Breast epithelium (tissue), 4 donors: ENCODE measurements around the gene KRTAP25-1. TPM values are rescaled to one million over a fixed set of nuclear protein-coding genes. Genes with fewer than 3 reads are reported as not detected.

Experiments used
- DNase-seq, 2 donors: peaks; one replicate each; pipeline ENCODE4 v3.0.0-alpha.2; 2019; ENCODE audit warnings: low spot score in 2 of 2
- H3K27ac ChIP-seq, 2 donors: fragments of 200-600 bp; sonication (generic) in 1 of 2; one replicate each; pipeline ENCODE4 v1.5.1; 2016 to 2019; ENCODE audit warnings: mild to moderate bottlenecking in 1 of 2
- H3K27me3 ChIP-seq, 2 donors: fragments of 200-600 bp; sonication (generic) in 1 of 2; one replicate each; pipeline versions ENCODE4 v1.5.1 to v1.6.0; 2017 to 2019; ENCODE audit warnings: control low read depth in 1 of 2, mild to moderate bottlenecking in 1 of 2
- H3K36me3 ChIP-seq: fragments of 200-600 bp; one replicate; pipeline ENCODE4 v1.5.1; 2019
- H3K4me1 ChIP-seq, 2 donors: fragments of 200-600 bp; sonication (generic); one replicate each; pipeline ENCODE4 v1.5.1; 2016 to 2019; ENCODE audit warnings: control low read depth in 1 of 2
- H3K4me3 ChIP-seq, 3 donors: fragments of 200-600 bp; sonication (generic); 1 replicate in 2 of 3; 2 replicates in 1 of 3; pipeline ENCODE4 v1.5.1; 2016 to 2019; ENCODE audit warnings: mild to moderate bottlenecking in 3 of 3, moderate library complexity in 2 of 3
- H3K9me3 ChIP-seq, 2 donors: fragments of 200-600 bp; sonication (generic) in 1 of 2; one replicate each; pipeline ENCODE4 v1.5.1; 2016 to 2019; ENCODE audit warnings: control low read depth in 1 of 2
- CTCF ChIP-seq, 3 donors: fragments of 450-650 bp; IDR thresholded peaks; one replicate each; pipeline ENCODE4 v1.5.1; 2016 to 2017; ENCODE audit warnings: antibody characterized with exemption in 3 of 3, mild to moderate bottlenecking in 3 of 3, moderate library complexity in 3 of 3
- POLR2A ChIP-seq: fragments of 450-650 bp; IDR thresholded peaks from one replicate; pipeline ENCODE4 v1.6.1; 2016; ENCODE audit warnings: antibody characterized with exemption, mild to moderate bottlenecking, moderate library complexity
- POLR2AphosphoS5 ChIP-seq, 3 donors: sonication (generic); formaldehyde crosslinking; IDR thresholded peaks; one replicate each; pipeline ENCODE4 v1.6.1; 2017; ENCODE audit warnings: antibody characterized with exemption in 3 of 3
- intact Hi-C: fragments of 100-400 bp; cut with DNase I; formaldehyde crosslinking; loops from one replicate; pipeline ENCODE4 v1.15.1; 2023; ENCODE audit warnings: low total_unique reads
- total RNA-seq, 3 donors: library from RNA; depleted of rRNA; stranded (reverse); fragments of >200 nt; gene quantifications; one replicate each; pipeline ENCODE4 v1.1.0, GENCODE V29; 2016

The KRTAP25-1 gene
- total RNA-seq, 3 donors from 2014 or later: not detected

- peak overlapping the region in 1 of 2 donors; percentile 35 for H3K27ac ChIP-seq
- intact Hi-C loops: no loop called here
Measured at GRCh38 chr21:30271156-30271555, 18.2 kb downstream of the KRTAP25-1 start.

GRCh38 chr21:30269803-30270530 lies 19.3 kb downstream of the KRTAP25-1 start:
- intact Hi-C loops: no loop called here
- no peak overlapping the region for H3K27ac ChIP-seq
- no peak for DNase-seq

More at GRCh38 chr21:30271156-30271555, 18.2 kb downstream of the KRTAP25-1 start:
- Histone ChIP-seq H3K27me3 (no peaks in the 10 kb centered on the region), H3K4me1 (no peaks in the 10 kb centered on the region), H3K36me3 (no peaks in the 10 kb centered on the region), H3K9me3 (no peaks in the 10 kb centered on the region), H3K4me3 (no peak overlapping the region)
- TF ChIP-seq POLR2AphosphoS5 (IDR thresholded peaks at IDR 0.05) (no peak), POLR2A (no peak), CTCF (IDR thresholded peaks at IDR 0.05) (no peak)
- no peak for DNase-seq

GRCh38 chr21:30268608-30269197 lies 20.6 kb downstream of the KRTAP25-1 start:
- intact Hi-C loops: no loop called here
- no peaks in the 10 kb centered on the region for H3K4me1 ChIP-seq
- no peak for DNase-seq
- no peaks in the 10 kb centered on the region for H3K27me3 ChIP-seq
- no peaks in the 10 kb centered on the region for H3K9me3 ChIP-seq
- no peak overlapping the region for H3K27ac ChIP-seq
- no peak overlapping the region for H3K4me3 ChIP-seq
- H3K36me3 ChIP-seq: no peaks in the 10 kb centered on the region
- TF ChIP-seq CTCF (IDR thresholded peaks at IDR 0.05): no peak
- no peak for TF ChIP-seq POLR2AphosphoS5 (IDR thresholded peaks at IDR 0.05)
- TF ChIP-seq POLR2A: no peak

More at GRCh38 chr21:30269803-30270530, 19.3 kb downstream of the KRTAP25-1 start:
- H3K36me3 ChIP-seq: no peaks in the 10 kb centered on the region
- TF ChIP-seq POLR2AphosphoS5 (IDR thresholded peaks at IDR 0.05) (no peak), POLR2A (no peak), CTCF (IDR thresholded peaks at IDR 0.05) (no peak)
- no peaks in the 10 kb centered on the region for H3K9me3 ChIP-seq
- H3K4me3 ChIP-seq: no peak overlapping the region
- no peaks in the 10 kb centered on the region for H3K27me3 ChIP-seq
- no peaks in the 10 kb centered on the region for H3K4me1 ChIP-seq

GRCh38 chr21:30257773-30258172 lies 31.5 kb downstream of the KRTAP25-1 start:
- Histone ChIP-seq H3K9me3 (no peaks in the 10 kb centered on the region), H3K27me3 (no peaks in the 10 kb centered on the region), H3K4me1 (no peaks in the 10 kb centered on the region), H3K4me3 (no peak overlapping the region), H3K27ac (no peak overlapping the region), H3K36me3 (no peaks in the 10 kb centered on the region)
- no peak for DNase-seq
- intact Hi-C loops: no loop called here
- TF ChIP-seq POLR2A (no peak), POLR2AphosphoS5 (IDR thresholded peaks at IDR 0.05) (no peak), CTCF (IDR thresholded peaks at IDR 0.05) (peak in 2 of 3 donors; percentile 29 to 43)

- Histone ChIP-seq H3K9me3 (no peaks in the 10 kb centered on the region), H3K4me3 (no peak overlapping the region), H3K4me1 (no peaks in the 10 kb centered on the region), H3K27ac (no peak overlapping the region), H3K27me3 (no peaks in the 10 kb centered on the region), H3K36me3 (no peaks in the 10 kb centered on the region)
- intact Hi-C loops: no loop called here
- TF ChIP-seq POLR2AphosphoS5 (IDR thresholded peaks at IDR 0.05): no peak
- TF ChIP-seq POLR2A: no peak
- no peak for TF ChIP-seq CTCF (IDR thresholded peaks at IDR 0.05)
- DNase-seq: no peak
Measured at GRCh38 chr21:30256100-30256499, 33.2 kb downstream of the KRTAP25-1 start.
